GM18907 (cell line): ENCODE data around the gene BARX1.
"Not testable (repeated sequence)": the region's sequence is repeated elsewhere in the genome, so short reads cannot be mapped to it uniquely, and the experiment has no call there.

ENCODE experiments used
- ATAC-seq: cut with Tn5 transposase; IDR thresholded peaks from one replicate; pipeline ENCODE4 v1.9.1; 2021; ENCODE audit warnings: mild to moderate bottlenecking, moderate library complexity; ENCODE audit not compliant: unreplicated experiment

The BARX1 gene

DNA sequence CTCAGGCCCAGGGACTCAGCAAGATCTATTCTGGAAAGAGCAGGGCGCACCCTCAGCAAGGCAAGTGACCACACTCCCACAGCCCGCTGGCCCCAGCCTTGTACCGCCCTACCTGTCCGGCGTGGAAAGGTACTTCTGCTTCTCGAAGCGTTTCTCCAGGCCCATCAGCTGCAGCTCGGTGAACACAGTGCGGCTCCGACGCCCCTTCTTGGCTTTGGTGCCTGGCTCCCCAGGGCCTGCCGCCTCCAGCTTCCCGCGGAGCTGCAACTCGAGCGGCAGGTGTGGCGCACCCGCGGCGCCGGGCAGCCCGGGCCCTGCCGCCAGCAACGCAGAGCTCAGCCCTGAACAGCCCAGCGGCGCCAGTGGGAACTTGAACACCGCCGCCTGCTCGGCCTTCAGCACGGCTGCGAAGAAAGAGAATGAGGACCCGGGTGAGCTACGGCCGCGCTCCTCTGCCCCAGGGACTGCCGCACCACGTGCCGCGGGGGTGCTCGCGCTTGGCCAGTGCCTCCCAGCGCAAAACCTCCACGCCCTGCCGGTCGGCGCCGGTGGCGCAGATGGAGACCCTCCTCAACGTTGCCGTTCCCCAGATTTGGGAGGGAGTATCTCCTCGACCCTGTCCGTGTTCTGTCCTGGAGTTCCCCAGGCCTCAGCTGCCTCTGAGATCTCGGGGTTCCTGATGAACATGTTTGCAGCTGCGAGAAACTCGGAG, 2.2 kb downstream of the BARX1 start:
- ATAC-seq, result no peak

DNA sequence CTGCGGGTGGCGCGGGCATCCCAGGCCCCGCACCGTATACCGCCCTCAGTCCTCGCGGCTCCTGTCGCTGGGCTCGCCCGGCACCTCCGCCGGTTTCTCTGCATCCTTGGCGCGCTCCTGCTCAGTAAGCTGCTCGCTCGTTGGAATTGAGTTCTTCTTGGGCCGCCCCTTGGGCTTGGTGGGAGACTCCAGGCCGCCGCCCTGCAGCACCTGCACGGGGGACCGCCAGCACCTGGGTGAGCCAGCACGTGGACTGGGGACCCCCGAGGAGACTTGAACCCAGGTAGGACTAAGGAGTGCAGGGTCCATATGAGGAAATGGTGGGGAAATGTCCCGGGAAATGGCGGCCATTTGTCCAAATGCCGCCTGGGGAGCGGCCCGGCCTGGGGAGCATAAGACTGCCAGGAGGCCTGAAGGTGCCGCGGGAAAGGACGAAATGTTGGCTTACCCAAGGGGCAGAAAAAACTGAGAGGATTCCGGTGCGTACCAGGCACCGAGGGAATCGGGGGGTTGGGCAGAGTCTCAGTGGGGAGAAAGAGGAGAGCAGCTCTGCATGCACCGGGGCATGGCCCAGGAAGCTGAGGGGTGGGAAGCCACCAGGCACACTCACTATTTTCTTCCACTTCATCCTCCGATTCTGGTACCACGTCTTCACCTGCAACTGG, 2.9 kb downstream of the BARX1 start:
- ATAC-seq, result no peak

DNA sequence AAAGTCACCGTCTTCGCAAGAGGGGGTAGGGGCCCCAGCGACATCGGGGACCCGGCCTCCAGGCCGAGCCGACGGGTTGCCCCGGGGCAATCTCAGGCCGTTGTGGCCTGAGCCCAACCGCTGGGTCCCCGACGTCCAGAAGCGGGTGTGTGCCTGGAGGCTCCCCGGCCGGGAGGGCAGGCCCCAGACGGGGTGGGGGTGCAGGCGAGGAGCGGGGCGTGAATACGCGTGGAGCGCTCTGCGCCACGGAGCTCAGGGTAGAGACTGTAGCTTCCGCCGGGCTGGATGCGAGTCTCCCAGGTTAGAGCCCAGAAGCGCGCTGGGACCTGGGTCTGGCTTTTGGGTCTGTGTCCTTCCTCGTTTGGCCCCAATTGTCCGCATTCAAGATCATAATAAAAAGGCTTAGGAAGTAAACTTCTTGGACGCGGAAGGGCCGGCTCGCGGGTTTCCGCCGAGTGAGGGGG, 3.5 kb downstream of the BARX1 start:
- ATAC-seq, result no peak

DNA sequence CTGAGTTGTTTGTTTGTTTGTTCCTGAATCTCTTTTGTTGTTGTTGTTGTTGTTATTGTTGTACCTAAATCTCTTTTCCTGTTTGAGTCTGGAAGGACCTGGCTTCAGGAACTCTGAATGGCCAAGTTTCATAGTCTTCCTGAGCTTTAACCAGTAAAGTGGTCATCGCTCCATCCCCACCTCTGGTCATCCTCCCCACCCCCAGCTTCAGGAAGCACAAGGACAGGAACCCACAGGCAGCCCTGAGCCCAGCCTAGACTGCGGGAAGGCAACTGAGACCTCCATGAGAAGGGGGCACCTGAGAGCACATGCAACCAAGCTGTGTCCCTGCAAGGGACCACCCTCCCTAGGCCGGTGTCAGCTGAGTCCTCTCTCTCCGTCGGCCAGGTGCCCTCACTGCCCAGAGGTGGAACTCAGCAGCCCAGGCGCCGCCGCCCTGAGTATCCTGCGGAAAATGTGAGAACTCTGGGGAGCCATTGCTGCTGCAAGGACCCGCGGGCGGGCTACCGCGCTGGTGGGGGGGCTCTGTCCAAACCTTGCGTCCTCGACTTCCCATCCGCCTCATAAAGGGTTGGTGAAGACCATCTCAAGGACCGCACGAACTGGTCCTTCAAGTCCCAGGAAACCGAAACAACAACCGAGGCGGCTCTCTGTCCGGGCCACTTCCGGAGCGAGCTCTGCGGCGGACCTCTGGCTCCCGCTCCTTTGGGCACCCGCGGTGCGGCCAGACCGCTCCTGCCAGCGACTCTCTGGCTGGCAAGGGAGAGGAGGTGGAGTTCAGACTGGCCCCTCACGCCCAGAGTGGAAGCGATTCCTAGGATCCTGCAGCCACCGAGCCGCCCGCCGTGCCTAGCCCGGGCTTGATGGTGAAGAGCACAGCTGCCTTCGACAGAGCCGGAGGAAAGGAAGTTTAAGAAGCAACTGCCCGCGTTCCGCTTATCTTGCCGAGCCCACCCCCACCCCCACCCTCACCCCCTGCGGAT, 4.2 kb downstream of the BARX1 start:
- ATAC-seq, result no peak

DNA sequence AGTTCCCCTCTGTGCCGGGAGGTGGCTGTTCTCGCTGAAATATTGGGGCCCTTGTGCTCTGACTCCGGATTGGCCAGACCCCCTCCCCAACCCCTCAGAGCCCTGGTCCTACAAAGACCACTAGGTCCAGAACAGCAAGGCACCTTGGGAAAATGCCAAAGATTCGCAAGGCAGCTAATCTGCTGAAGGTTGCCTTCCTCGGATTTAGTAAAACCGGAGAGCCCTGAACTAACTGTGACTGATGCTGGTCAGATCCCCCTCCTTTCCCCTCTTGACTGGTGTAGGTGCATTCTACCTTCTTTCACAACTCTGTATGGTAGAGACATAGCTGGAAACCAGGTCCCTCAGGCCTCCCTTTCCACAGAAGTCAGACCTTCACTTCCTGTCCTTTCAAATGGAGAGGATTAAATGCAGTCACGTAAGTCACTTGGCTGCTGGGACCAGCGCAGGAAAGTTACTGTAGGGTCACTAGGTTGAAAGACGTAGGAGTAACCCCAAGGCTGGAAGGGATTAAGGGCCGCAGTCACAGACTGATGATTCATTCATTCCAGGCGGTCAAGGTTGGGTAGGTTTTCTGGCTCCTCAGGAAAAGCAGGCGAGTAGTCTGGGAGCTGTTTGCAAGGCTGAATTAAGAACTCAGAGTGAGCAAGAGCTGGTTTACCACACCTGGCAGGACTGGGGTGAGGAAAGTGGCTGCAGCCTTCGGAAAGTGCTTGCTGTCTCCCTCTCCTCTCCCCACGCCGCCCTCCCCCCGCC, 5.3 kb downstream of the BARX1 start:
- ATAC-seq, result no peak

DNA sequence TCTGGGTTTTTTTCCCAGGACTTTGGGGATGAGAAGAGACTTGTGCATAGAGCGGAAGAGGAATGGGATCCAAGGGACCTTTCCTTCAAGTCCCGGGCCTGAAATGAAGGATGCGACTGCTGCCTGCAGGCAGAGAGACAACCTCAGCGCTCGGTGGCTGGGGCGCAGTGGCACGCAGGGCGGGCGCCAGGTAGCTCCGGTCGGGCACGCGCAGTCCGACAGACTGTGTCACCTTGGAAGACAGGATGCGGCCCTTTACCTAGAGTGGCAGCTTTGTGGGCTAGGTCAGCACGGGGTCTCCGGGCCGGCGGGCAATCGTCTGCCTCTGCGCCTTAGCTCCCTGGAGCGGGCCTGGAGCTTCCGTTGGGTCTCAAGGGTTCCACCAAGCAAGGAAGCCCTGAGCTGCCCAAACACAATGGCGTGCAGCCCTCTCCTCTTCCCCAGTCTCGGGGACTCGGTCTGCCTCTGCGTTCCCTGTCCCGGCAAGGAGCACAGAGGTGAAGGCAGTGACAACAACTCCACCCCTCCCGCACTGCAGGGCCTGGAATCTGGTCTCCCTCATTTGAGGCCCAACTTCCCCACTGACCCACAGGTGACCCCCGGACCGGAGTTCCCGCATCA, 6.0 kb downstream of the BARX1 start:
- no peak for ATAC-seq

DNA sequence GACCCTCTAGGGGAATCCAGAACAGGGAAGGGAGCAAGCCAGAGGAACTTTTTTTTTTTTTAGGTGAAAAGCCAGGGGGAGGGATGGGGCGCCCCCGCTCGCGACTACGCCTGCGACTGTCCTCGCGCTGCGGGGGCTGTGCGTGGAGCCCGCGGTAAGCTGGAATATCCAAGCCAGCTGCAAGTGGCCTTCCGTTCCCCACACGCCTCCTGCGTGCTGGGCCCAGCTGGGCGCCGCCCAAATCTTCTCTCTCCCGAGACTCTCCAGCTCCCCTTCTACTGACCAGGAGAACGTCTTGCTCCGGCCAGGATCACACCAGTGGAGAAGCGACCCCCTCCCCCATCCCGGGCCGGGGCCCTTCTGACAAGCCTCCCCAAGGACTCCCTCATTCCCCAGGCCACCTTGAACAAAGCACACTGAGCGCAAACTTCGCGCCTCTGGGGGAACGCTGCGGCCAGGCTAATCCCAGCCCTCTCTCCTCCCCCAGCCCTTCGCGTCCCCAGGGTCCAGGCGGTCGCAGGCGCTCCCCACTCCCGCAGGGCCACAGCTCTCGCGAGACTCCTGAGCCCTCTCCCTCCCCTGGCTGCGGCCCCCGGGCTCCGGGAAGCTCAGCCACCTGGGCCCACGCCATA, 6.6 kb downstream of the BARX1 start:
- no peak for ATAC-seq

DNA sequence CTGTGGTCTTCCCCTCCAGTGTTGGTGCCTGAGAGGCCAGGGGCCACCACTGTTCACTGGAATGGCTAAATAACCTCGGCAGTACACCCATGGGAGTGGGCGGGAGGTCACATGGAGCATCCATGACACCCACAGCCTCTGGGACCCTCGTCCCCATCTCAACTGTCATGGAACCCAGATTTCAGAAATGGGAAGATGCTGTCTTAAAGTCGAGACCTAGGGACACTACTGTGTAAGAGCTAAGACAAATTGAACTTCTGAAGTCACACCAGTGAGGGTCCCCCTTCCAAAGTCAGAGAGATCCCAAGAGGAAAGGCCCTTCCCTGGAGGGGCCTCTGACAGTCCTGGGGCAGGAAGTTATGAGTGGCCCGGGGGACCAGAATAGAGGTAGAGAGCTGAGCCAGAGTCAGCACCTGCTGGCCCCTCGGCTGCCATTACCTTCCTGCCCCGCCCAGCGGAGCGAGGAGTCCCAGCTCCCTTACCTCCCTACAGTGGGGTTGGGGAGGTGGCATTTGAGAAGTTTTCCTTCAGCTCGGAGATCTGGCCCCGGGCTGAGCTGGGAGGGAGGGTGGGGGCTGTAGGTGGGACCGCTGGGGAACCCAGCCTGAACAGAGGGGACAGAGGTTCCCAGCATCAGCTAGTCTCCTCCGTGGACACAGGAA, 7.6 kb downstream of the BARX1 start:
- ATAC-seq, result no peak

DNA sequence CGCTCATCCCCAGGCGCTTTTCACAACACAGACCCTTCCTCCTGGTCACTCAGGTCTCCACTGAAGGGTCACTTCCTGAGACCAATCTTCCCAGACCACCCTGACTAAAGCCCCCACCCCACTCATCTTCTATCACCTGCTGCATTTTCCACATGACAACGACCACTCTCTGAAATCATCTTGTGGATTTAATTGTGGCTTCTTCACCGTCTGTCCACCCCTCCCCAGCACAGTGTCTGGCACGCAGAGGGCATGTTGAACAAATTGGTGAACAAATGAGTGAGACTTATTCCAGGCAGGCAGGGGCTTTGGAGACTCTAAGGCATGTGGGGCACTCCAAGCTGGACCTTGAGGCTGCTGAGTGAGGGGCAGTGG, 8.8 kb downstream of the BARX1 start:
- no peak for ATAC-seq

DNA sequence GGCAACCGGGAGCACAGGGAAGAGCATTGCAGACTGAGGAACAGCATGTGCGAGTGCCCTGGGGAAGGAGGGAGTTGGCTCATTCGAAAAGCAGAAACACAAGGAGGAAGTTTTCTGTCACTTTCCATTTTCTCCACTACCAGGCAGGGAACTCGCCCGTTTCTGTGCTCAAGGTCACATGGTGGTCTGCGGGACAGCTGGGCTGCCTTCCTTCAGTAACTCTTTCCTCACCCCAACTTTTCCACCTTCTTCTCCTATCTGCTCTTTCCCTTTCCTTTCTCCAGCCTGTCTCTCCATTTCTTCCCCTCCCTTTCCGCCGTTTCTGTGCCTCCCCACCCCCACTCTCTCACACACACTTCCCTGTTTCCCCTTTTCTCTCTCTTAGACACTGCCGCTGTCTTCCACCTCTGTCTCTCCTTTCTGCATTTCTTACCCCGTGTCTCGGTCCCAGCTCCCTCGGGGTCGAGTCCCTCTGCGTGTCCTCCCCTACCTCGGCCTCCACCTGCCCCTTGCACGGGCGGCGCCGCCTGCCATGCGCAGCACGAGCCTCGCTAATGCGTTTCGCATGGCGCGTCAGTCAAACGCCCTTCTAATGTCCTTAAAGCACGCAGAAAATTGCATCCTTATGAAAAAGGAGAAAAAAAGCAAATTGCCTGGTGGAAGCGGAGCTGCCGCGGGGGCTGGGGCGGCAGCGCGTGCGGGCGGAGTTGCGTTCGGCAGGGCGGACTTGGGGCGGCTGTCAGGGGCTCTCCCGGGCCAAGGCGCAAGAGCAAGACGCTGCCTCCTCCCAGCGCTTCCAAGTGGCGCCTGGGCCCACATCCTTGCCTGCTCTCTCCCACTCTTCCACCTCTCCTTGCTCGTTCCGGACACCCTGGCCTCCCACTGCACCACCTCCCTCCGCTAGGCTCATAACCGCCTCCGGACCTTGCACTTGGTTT, 9.5 kb downstream of the BARX1 start:
- no peak for ATAC-seq

DNA sequence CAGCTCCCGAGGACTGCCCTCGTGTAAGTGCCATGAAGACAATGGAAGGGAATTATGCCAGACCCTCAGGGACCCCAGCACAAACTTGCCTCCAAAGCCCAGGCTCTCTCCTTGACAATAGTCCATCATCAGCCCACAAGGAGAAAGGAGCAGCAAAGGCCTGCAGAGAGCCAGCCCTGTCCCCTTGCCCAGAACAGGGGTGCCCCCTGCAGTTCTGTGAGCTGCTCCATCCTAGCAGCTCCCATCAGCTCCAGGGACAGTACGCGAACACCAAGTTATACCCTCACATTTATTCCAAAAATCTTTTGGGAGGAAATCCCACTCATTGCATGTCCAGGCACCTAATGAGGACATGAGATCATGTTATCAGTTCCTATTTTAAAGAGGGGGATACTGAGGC, 11.1 kb downstream of the BARX1 start:
- no peak for ATAC-seq

DNA sequence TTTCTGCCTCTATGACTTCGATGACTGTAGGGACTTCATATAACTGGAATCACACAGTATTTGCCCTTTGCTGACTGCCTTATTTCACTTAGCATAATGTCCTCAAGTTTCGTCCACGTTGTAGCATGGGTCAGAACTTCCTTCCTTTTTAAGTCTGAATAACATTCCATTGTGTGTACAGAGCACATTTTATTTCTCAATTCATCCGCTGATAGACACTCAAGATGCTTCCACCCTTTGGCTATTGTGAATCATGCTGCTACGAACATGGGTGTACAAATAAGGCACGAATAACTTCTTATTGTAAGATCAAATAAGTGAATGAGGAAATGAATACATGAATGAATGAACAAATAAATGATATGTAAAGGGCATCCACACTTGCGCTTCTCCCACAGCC, 13.0 kb downstream of the BARX1 start:
- no peak for ATAC-seq

DNA sequence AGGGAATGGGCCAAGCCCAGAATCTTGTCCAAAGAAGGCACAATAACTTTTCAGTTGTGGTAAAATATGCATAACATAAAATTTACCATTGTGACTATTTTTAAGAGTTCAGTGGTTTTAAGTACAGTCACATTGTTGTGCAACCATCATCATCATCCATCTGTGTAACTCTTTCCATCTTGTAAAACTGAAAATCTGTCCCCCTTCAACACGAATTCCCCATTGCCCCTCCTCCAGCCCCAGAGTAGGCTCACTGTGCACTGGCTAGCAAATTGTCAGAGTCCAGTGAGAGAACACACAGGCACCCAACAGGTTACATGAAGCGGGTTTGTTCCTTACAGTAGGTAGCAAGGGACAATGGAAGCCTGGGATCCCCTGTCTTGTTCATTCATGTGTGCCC, 13.7 kb downstream of the BARX1 start:
- ATAC-seq, result no peak

DNA sequence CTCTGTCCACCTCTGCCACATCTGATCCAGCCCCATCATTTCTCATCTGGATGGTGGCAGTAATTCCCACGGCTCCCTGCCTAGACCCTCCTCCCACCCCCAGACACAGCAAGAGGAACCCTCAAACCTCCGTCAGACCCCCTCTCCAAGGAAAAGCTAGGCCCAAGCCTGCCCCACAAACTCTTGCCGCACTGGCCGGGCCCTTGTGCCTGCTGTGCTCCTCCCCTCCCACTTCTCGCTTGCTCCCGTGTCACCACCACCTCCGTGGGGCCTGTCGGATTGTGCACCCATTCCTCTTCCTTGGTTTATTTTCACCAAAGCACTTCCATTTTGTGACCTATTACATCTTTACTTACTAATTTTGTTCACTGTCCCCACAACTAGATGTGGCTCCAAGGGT, 14.2 kb downstream of the BARX1 start:
- no peak for ATAC-seq

DNA sequence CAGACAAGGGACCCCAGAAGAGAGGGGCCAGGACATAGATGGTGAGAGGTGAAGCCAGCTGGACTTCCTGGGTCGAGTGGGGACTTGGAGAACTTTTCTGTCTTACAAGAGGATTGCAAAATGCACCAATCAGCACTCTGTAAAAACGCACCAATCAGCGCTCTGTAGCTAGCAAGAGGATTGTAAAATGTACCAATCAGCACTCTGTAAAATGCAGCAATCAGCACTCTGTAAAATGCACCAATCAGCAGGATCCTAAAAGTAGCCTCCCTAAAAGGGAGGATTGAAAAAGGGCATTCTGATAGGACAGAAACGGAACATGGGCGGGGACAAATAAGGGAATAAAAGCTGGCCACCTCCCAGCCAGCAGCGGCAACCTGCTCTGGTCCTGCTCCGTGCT, 15.6 kb downstream of the BARX1 start:
- not testable (repeated sequence) for ATAC-seq

DNA sequence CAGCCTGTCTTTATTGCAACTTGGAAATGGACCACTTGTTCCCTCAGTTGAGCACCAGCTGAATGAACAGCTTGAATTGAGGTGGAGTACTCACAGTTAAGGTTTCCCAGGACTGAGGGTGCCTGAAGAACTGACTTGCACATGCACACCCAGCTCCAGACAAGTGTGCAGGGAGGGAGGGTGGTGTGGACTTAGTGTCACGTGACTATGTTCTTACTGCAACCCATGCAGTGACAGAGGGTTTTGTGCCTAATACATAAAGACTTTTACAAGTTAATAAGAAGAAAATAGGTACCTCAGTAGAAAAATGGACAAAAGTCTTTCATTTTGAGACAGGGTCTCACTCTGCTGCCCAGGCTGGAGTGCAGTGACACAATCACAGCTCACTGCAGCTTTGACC, 18.0 kb downstream of the BARX1 start:
- no peak for ATAC-seq

DNA sequence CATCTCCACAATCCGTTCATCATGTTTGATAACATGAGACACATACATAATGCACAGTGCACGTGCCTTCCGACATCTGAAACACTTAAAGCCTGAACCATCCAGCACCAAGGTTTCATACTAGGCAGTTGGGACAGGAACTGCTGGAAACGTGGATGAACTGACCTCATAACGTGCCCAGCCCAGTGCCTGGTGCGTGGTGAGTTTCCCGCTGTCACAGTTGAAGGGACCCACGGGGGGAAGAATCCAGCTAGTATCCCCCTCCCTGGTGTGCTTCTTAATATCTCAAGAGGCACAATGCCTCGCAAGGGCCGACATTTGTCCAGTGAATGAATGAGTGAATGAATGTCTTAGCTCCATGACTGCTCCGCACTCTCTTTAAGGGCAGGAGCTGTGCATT, 23.2 kb downstream of the BARX1 start:
- no peak for ATAC-seq

DNA sequence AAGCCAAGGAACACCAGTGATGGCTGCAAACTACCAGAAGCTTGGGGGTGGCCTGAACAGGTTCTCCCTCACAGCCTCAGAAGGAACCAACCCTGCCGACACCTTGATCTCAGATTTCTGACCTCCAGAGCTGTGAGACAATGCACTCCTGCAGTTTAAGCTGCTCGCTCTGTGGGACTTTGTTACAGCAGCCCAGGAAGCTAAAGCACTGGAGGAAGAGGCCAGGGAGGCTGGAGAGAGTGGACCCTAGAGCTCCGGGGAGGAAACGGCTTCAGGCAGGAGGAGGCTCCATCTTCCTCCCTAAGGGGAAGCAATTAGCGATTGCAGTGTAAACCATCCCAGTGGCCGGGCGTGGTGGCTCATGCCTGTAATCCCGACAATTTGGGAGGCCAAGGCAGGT, 25.1 kb downstream of the BARX1 start:
- no peak for ATAC-seq
